PC-3 (cell line): ENCODE measurements around the gene HMCES.

Experiments
- CTCF ChIP-seq: fragments of 300-600 bp; sonication (generic); conservative IDR thresholded peaks from 2 replicates; pipeline ENCODE4 v1.5.1; 2017; ENCODE audit warnings: antibody characterized with exemption, low read depth, mild to moderate bottlenecking, low read length
- EZH2 ChIP-seq: fragments of 300-600 bp; sonication (generic); IDR thresholded peaks from one replicate; pipeline ENCODE4 v1.6.1; 2017; ENCODE audit warnings: antibody characterized with exemption, mild to moderate bottlenecking, low read length; ENCODE audit not compliant: unreplicated experiment

GRCh38 chr3:129295286-129295685 lies 16.6 kb downstream of the HMCES start:
- no peak for TF ChIP-seq EZH2
- no peak for TF ChIP-seq CTCF
